Activated CD4-positive, alpha-beta T cell treated with anti-CD3 and anti-CD28 coated beads, Interleukin-2, Interleukin-4, amounts not matched to agents 100 ng/mL and 50 ng/mL, durations not matched to agents 16 hours and 8 hours (primary cell): Measurements from ENCODE around the gene PLA2G2F.

Source experiments
- DNase-seq: peaks from one replicate; pipeline ENCODE4 v3.0.0-alpha.2; 2020; ENCODE audit warnings: low spot score

The PLA2G2F gene

GRCh38 chr1:20138961-20139550 lies at the start of gene PLA2G2F:
TSS of gene PLA2G2F (plus strand) at chr1:20139323. CDS start at chr1:20139428, 105 bp downstream.
- DNase-seq: no peak

DNA sequence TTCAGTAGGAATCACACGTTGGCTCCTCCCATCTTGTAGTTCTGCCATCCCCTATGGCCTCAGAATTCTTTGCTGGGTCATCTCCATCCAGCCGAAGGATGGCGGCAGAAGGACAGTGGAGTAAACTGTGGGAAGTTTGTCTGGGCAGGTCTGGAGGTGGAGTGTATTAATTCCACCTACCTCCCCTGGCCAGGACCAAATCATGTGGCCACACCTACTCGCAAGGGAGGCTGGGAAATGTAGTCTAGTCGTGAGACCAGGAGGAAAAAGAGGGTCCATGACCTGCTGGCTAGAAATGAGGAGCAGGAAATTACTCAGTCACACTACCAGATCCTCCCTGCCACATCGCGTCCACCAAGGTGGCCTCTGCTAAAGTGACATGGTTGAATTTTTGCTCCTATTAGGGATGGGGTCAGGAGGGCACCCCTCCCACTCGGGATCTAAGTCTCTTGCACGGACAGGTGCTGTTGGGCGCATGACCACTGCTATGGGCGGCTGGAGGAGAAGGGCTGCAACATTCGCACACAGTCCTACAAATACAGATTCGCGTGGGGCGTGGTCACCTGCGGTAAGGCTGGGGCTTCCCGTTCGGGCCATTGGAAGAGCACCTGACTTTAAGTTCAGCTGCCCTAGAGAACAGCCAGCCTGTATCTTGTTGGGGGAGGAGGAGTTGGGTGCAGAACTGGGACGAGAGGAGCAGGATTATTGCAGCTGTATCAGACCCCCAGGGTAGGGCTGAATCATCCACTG lies 49.6 kb upstream of the PLA2G2F start:
- DNase-seq: no peak

GRCh38 chr1:20090119-20090518 lies 49.0 kb upstream of the PLA2G2F start:
- DNase-seq: no peak

DNA sequence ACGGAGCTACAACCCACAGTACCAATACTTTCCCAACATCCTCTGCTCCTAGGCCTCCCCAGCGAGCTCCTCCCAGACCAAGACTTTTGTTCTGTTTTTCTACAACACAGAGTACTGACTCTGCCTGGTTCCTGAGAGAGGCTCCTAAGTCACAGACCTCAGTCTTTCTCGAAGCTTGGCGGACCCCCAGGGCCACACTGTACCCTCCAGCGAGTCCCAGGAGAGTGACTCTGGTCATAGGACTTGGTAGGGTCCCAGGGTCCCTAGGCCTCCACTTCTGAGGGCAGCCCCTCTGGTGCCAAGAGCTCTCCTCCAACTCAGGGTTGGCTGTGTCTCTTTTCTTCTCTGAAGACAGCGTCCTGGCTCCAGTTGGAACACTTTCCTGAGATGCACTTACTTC lies 48.5 kb upstream of the PLA2G2F start:
- no peak for DNase-seq

DNA sequence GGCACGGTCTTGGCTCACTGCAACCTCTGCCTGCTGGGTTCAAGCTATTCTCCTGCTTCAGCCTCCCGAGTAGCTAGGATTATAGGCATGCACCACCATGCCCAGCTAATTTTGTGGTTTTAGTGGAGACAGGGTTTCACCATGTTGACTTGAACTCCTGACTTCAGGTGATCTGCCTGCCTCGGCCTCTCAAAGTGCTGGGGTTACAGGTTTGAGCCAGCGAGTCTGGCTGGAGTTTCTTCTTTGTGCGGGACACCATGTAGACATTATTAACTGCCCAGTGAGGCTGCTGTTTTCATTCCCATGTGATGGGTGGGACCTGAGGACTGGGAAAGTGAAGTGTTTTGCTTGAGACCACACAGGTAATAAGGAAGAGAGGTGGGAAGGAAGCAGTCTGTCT lies 45.8 kb upstream of the PLA2G2F start:
- DNase-seq: no peak

DNA sequence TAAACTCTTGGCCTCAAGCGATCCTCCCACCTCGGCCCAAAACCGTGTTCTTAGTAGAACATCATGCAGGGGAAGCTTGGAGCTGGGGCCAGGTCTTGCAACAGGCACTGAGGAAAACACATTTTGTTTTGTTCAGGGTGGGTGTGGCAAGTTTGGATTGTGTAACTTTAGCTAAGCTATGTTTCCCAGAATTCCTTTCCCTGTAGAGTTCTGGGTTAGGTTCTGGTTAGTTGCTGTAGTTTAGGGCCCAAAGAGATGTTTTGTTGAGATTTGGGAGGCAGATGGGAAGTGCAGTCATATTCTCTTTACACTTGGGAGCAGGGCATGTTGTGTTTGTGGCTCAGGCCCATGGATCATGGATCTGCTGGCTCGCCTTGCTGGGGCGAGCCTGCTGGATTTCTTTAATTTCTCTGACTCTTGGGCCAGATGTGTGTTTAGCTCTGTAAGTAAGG lies 45.2 kb upstream of the PLA2G2F start:
- no peak for DNase-seq

- no peak for DNase-seq
Measured at GRCh38 chr1:20095564-20096434, 43.3 kb upstream of the PLA2G2F start.

DNA sequence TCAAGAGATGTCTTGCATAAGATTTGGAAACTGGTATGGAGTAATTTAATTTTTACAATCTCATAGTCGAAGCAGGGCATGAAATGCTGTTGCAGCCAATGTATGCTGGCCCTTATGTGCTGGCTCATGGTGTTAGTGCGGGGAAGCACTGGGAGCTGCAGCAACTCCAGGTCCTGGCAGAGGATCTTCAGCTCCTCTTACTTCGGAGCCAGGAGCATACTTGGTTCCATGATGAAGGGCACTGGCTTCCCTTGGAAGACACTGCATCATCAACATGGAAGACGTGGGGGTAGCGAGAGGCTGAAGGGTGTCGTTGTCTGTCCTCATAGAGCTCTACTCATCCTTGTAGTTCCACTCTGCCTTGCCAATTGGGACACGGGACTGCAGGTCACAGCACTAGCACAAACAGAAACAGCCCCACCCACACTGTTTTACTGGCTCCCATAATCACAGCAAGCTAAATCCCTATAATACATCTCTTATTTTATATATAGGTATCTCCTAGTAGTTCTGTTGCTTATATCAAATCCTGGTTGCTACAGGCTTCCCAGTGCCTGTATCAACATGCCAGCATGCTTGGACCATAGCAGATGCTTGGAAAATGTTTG lies 42.2 kb upstream of the PLA2G2F start:
- no peak for DNase-seq

- no peak for DNase-seq
Measured at GRCh38 chr1:20099533-20099932, 39.6 kb upstream of the PLA2G2F start.

DNA sequence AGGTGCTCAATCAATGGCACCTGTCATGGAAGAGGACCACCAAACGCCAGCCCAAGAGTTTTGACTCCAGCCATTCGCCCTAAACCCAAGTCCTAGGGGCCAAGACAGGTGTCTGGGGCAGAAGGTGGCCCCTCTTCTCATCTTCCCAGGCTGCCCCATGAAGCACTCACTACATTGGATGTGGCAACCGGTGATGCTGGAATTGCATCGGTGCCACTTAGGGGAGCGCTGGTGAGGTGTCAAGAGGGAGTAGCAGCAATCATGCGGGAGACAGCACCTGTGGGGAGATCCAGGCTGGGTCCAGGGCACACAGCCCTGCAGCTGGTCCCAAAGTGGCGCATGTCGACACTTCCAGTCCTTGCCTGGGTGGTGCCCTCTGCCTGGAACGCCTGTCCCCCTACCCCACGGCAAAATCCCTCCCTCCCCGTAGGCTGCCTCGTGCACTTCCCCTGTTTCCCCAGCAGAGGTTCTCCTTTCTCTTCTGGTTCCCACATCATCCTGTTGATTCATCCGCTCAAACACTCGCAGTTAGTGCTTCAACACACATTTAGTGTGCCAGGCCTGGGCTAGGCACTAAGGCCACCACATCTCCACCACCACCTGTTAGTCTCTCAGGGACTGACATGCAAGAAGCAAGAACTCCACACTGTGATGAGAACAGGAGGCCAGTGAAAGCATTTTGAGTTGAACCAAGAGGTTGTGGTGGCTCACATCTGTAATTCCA lies 38.3 kb upstream of the PLA2G2F start:
- DNase-seq: peak; percentile 64

- DNase-seq: peak; percentile 77
Measured at GRCh38 chr1:20102875-20103274, 36.2 kb upstream of the PLA2G2F start.

- no peak for DNase-seq
Measured at GRCh38 chr1:20105856-20106255, 33.3 kb upstream of the PLA2G2F start.

GRCh38 chr1:20107351-20107750 lies 31.8 kb upstream of the PLA2G2F start:
- DNase-seq: no peak

DNA sequence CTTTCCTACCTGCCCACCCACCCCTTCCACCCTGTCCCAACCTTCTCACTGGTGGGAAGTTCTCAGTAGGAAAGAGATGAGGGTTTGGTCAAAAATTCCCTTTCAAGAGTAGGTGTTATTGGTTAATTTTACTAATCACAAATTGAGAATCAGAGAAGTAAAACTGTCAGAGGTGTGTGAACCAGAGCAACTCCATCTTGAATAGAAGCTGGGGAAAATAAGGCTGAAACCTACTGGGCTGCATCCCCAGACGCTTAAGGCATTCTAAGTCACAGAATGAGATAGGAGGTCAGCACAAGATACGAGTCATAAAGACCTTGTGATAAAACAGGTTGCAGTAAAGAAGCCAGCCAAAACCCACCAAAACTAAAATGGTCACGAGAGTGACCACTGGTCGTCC lies 31.3 kb upstream of the PLA2G2F start:
- no peak for DNase-seq

GRCh38 chr1:20108366-20109123 lies 30.6 kb upstream of the PLA2G2F start:
- no peak for DNase-seq

DNA sequence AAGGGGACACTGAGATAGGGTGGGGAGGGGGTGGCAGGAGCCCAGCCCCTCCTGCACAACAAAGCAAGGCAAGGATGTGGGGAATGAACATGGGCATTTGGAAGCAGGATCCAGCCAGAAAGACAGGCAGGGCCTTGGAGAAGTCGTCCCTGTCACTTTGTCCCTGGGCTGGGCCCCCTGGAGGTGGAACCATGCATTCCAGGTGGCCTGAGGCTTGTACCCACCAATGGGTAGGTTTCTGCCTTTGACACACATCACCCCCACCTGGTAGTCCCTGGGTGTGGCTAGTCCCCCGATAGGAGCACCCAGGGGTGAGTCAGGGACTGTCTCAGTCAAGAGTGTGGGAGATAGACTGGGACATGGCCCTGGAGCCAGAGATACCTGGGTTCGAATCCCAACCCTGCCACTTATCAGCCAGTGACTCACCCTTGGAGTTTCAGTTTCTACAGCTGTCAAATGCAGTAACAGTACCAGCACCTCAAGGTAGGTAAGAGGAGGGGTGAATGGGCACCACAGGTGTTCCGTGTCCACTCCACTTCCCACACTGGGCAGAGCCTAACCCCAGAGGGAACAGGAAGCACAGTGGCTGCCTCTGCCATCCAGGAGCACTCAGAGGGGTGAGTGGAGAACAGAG lies 29.8 kb upstream of the PLA2G2F start:
- DNase-seq: no peak

GRCh38 chr1:20110679-20111078 lies 28.4 kb upstream of the PLA2G2F start:
- DNase-seq: no peak

- DNase-seq: no peak
Measured at GRCh38 chr1:20111452-20111851, 27.7 kb upstream of the PLA2G2F start.

GRCh38 chr1:20112279-20113000 lies 26.7 kb upstream of the PLA2G2F start:
- DNase-seq: no peak
